IPS-NIHi7 (cell line): ENCODE data around the gene LMNA.
"Not testable (repeated sequence)": the region's sequence is repeated elsewhere in the genome, so short reads cannot be mapped to it uniquely, and the experiment has no call there.

Source experiments
- DNase-seq: peaks from one replicate; pipeline ENCODE4 v3.0.0; 2012; ENCODE audit warnings: mixed read lengths; ENCODE audit errors: extremely low spot score

Gene LMNA

DNA sequence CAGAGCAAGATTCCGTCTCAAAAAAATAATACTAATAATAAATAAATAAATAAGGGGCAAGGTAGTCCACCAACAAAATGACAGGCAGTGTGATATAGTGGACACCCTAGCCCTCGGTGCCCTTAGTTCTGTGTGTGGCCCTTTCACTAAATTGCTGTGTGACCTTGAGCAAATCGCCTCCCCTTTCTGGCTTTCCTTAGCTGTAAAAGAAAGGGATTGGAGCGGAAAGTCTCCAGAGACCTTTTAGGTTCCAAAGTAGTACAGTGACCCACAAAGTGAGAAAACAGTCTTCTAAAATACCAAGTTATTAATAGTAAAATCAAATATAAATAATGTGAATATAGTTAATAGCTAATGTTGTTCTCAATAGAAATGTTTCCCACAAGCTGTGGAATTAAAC, 7.6 kb downstream of the LMNA start:
- DNase-seq = no peak

DNA sequence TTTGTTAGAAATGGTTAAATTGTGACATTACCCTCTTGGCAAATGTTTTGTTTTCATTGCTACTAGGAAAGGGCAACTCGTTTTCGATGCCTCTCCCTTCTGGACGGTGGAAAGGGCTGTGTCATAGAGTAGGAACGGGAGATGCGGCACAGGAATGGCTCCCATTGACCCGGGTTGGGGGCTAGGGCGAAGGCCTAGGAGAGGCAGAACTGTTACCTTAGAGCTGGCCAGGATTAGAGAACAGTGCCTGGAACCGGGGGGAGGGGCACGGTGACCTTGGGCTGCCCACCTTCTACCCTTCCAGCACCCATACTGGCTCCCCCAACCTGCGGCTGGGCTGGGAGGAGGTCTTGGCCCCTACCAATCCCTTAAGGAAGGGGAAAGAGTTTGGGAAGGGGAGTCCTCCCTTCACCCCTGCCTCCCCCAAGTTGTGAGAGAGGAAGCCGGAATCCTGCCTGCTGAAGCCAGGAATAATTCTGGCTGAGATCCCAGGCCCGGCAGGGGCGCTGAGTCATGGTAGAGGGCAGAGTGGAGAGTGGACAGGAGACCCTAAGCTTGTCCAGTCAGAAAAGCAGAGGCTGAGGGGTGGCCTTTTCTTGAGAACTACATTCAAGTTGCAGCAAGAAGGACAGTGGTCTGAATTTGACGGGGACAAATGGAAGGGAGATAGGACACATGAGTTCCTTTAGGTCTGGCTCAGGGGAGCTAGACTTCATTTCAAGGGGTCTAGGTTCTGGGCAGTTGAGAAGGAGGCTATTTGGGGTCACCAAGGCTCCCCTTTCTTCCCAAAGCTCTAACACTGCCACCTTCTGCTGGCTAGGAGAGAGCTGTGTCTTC, 8.2 kb downstream of the LMNA start:
- no peak for DNase-seq

DNA sequence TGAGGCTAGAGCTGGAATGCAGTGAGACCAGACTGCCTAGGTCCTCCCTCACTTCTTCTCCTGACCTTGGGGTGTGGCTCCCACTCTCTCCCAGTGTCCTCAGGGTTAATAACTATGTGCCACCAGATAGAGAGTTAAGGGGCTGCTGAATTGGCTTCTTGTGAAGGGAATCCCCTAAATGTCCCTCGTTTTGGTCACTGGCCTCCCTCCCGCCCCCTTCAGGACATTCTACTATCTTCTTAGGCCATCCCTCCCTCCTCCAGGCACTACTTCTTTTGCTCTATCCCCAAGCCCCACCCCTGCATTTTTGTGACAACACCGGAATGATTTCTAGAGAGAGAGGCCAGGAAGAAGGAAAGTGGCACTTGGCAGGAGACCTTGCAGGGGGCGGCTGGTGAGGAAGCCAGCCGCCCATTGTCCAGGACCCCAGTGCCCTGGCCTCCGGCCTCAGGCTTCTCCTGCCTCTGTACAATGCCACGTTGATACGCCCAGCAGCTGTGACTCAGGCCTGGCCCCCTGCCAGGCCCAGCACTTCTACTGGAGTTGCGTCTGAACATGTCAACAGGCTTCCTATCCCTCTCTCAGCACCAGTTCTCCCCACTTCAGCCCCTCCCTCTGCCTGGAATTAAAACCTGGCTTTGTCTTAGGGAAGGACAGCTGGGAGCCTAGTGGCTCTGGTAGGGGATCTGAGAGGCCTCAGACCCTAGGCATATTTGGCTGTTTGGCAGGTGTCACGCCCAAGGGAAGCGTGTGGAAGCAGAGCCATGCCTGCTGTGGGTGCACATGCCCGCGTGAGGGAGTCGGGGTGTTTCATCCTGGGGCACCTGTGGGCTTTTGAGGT, 9.1 kb downstream of the LMNA start:
- peak; percentile 54 for DNase-seq

DNA sequence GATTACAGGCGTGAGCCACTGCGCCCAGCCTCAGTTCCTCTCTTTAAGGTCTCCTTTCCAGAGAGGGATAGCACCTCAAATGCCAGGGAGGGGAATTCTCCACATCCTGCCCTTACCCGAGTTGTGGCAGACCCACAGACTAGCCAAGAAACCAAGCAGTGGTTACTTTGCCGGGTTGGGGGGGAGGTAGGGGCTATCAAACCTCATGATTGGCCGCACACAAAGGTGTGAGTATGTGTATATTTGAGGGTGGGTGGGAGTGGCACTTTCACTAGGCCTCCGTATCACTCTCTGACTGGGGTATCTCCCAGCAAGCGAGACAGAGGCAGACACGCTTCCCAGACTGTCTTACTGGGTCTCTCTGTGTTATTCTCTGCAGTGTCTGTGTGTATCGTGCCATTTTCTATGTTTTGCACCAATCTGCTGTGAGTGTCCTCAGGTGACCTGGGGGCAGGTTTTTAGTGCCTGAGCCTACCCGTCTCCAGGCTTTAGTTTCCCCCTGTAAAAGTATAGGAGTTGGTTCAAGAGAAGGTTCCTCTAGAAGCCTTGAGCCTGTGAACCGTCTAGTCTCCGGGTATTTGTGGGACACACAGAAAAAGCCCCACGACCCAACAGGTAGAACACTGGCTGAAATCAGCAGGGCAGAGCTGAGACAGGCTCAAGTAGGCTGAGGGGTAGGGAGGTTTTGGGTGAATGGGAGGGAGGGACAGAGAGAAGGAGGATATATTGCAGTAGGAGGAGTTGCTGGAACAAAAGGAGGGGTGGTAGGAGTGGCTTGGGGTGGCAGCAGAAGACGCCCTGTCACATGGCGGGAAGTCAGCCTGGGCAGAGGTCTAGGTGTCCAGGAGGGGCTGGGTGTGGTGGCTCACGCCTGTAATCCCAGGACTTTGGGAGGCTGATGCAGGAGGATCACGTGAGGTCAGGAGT, 10.3 kb downstream of the LMNA start:
- no peak for DNase-seq

DNA sequence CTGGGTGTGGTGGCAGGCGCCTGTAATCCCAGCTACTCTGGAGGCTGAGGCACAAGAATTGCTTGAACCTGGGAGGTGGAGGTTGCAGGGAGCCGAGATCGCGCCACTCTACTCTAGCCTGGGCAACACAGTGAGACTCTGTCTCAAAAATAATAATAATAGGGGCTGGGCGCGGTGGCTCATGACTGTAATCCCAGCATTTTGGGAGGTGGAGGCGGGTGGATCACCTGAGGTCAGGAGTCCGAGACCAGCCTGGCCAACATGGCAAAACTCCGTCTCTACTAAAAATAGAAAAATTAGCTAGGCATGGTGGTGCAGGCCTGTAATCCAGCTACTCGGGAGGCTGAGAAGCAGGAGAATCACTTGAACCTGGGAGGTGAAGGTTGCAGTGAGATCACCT, 11.0 kb downstream of the LMNA start:
- DNase-seq = not testable (repeated sequence)

DNA sequence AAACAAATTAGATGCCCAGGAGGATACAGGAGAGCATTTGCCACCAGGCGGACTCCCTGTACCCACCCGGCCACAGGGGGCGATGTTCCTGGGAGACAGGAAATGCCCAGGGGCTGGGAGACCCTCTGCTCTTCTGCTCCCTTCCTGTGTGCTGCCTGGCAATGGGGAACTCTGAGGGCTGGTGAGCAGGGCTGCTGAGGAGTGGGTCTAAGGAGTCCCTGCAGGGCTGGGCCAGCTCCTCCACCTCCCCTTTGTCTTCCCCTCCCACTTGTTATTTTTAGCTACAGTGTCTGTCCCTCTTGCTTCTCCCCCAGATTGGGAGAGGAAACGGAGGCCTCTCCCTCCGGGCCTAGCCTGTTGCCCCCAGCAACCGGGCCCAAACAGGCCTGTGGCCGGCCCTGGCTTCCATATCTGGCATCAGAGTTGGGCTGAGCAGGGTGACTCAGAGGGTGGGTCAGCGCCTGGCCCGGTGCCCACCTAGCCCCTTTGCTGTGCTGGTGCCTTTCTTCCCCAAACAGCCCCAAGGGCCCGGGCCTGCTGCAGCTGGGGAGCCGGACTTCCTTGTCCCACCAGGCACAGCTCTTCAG, 11.6 kb downstream of the LMNA start:
- peak; percentile 42 for DNase-seq

DNA sequence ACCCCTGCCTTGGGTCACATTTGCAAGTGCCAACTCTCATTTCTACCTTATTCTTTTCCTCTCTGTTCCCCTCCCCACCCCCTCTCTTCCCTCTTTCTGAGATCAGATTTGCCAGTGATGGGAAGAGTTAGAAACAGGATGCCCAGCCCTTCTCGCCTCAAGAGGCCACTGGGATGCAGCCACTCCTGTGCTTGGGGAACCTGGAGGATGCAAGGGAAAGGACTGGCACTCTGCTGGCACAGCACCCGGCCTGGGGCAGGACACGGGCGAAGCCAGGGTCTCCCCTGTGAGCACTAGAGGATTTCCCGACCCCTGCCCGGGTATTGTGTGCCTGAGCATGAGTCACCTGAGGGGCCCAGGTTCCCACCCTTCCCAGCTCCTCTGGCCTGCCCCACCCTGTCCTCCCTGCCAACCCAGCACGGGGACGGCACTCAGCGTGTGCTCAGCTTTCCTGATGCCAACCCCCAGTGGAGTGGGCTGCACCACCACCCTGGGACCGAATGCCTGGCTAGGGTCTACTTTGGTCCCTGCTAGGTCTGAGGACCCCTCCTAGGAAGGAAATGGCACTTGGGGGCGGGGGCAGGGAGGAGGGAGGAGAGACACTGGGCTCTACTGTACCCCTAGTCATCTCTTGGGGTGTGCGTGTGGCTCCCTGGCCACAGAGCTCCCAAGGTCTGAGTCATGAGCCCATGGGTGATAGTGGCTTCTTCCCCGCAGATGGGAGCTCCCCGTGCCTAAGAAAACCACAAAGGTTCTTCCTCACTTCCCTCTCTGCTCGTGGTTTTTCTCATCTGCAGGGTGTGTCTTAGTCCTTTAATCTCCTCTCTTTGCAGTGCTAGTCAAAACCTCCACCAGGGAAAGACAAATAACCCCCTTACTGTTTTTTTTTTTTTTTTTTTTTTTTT, 12.4 kb downstream of the LMNA start:
- no peak for DNase-seq

DNA sequence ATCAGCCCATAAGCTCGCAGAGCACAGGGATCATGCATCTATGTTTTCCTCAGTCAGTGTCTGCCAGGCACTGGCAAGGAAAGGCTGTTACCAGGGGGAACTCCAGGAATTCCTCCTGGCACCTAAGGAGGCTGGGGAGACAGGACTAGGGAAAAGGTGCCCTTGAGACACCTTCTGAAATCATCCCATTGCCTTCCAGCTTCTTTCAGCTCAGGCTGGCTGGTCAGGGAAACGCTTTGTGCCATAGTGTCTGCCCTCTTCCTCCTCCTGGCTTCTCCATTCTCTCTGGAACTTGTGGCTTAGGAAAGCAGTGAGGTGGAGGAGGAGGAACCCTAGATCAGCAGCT, 13.8 kb downstream of the LMNA start:
- DNase-seq = no peak

DNA sequence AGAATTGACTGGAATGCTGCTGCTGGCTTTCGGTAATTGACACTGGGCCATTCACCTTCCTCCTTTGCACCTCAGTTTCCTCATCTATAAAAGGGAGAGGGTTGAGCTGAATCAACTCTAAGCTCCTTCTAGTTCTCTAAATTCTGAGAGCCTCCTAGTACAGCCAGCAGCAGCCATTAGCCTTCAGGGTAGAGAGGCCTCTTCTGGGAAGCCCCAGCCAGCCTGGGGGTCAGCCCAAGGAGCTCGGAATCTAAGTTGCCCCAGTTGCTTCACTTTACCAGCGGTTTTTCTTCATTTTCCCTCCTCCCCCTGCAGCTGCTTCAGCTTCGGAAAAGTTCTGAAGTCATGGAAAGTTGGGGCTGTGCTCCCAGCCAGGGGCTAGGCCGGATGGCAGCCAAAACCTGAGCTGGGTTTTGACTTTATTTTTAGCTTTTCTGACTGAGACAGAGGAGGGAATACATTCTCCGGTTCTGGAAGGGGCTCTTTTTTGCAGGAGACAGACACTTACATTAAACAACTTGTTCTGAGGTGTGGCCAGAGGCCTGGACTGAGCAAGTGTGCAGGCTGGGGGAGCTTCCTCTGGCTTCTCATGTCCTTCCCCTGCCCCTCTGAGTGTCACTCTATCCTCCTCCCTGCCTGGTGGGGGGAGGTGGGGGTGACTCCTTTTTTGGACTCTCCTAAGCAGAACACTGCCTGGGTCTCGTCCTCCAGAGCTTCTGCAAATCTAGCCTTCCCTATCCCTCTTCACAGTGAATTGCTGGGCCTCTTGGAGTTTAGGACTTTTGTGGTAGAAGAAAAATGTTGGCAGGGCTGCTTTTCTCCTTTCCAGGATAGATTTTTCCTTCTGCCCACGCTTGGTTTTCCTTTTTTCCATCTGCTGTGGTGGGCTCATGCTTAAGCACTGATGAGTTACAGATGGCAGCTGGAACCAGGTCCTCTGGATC, 14.4 kb downstream of the LMNA start:
- DNase-seq = no peak

DNA sequence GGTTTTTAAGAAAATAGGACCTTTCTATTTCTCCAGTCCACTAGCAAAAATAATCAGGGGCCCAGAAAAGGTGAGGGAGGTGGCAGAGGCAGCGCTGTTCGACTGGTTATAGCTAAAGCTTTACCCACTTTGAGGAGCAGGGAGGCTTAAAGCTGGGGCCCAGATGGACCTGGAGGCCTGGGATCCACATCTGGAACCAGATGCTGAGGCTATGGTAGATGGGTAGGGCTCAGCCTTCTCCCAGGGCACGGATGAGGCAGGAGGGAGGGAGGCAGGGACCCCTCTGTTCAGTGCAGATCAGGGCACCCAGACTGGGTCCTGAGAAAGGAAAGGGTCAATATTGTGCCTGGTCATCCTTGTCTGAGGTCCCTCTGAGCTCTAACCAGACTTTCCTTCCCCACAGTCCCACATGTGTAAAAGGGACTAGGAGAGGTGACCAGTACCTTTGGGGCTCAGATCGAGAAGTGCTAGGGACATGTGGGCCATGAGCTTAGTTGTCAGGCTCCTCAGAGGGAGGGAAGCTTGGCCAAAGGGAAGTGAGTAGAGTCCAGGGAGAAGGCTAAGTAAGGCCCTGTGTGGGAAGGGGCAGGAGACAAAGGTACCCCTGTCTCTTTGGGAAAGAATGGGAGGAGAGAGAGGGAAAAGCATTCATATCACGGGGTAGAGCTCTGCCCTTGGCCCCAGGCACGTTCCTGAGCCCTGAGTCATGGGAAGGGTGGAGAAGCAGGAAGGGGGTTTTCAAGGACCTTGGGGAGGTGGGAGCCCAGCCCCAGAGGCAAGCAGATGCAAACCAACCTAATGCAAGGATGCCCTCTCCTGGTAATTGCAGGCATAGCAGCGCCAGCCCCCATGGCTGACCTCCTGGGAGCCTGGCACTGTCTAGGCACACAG, 15.4 kb downstream of the LMNA start:
- peak; percentile 90 for DNase-seq

DNA sequence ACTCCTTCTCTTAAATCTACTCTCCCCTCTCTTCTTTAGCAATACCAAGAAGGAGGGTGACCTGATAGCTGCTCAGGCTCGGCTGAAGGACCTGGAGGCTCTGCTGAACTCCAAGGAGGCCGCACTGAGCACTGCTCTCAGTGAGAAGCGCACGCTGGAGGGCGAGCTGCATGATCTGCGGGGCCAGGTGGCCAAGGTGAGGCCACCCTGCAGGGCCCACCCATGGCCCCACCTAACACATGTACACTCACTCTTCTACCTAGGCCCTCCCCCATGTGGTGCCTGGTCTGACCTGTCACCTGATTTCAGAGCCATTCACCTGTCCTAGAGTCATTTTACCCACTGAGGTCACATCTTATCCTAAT, 16.0 kb downstream of the LMNA start:
- DNase-seq = no peak

DNA sequence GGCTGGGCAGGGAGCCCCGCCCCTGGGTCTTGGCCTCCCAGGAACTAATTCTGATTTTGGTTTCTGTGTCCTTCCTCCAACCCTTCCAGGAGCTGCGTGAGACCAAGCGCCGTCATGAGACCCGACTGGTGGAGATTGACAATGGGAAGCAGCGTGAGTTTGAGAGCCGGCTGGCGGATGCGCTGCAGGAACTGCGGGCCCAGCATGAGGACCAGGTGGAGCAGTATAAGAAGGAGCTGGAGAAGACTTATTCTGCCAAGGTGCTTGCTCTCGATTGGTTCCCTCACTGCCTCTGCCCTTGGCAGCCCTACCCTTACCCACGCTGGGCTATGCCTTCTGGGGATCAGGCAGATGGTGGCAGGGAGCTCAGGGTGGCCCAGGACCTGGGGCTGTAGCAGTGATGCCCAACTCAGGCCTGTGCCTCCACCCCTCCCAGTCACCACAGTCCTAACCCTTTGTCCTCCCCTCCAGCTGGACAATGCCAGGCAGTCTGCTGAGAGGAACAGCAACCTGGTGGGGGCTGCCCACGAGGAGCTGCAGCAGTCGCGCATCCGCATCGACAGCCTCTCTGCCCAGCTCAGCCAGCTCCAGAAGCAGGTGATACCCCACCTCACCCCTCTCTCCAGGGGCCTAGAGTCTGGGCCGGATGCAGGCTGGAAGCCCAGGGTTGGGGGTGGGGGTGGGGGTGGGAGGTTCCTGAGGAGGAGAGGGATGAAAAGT, 20.4 kb downstream of the LMNA start:
- no peak for DNase-seq

DNA sequence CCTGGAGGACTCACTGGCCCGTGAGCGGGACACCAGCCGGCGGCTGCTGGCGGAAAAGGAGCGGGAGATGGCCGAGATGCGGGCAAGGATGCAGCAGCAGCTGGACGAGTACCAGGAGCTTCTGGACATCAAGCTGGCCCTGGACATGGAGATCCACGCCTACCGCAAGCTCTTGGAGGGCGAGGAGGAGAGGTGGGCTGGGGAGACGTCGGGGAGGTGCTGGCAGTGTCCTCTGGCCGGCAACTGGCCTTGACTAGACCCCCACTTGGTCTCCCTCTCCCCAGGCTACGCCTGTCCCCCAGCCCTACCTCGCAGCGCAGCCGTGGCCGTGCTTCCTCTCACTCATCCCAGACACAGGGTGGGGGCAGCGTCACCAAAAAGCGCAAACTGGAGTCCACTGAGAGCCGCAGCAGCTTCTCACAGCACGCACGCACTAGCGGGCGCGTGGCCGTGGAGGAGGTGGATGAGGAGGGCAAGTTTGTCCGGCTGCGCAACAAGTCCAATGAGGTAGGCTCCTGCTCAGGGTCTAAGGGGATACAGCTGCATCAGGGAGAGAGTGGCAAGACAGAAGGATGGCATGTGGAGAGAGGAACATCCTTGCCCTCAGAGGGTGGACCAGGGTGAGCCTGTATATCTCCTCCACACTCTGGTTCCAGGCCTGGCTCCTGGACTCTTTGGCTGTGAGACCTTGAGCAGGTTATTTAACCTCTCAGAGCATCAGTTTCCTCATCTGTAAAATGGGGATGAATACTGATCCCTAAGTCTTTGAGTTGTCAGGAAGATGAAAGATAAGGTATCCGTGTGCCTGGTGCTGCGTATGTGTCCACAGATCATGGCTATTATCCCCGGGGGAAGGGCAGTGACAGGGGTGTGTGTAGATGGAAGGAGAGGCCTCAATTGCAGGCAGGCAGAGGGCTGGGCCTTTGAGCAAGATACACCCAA, 21.7 kb downstream of the LMNA start:
- no peak for DNase-seq

DNA sequence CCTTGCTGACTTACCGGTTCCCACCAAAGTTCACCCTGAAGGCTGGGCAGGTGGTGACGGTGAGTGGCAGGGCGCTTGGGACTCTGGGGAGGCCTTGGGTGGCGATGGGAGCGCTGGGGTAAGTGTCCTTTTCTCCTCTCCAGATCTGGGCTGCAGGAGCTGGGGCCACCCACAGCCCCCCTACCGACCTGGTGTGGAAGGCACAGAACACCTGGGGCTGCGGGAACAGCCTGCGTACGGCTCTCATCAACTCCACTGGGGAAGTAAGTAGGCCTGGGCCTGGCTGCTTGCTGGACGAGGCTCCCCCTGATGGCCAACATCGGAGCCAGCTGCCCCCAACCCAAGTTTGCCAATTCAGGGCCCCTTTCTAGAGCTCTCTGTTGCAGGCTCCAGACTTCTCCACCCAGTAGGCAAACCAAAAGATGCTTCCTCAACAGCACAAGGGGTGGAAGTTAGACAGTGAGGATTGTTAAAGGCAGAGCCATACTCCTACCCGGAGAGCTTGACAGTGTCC, 22.5 kb downstream of the LMNA start:
- no peak for DNase-seq

DNA sequence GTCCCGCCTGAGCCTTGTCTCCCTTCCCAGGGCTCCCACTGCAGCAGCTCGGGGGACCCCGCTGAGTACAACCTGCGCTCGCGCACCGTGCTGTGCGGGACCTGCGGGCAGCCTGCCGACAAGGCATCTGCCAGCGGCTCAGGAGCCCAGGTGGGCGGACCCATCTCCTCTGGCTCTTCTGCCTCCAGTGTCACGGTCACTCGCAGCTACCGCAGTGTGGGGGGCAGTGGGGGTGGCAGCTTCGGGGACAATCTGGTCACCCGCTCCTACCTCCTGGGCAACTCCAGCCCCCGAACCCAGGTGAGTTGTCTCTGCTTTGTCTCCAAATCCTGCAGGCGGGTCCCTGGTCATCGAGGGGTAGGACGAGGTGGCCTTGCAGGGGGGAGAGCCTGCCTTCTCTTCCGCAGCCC, 24.0 kb downstream of the LMNA start:
- no peak for DNase-seq
